ENCODE measurements around the gene KRT74.

- TF ChIP-seq POLR2A (IDR thresholded peaks at IDR 0.05) (no peak), CTCF (IDR thresholded peaks at IDR 0.05) (no peak), EP300 (IDR thresholded peaks at IDR 0.05) (no peak)
These were observed 42.3 kb upstream of the KRT74 start for GRCh38 chr12:52615912-52616311.
